PFSK-1 (cell line): ENCODE data around the gene SARDH.

Experiments used
- FOXP2 ChIP-seq: optimal IDR thresholded peaks from 2 replicates; pipeline ENCODE3; 2011; ENCODE audit warnings: borderline replicate concordance, control low read depth, inconsistent platforms; ENCODE audit not compliant: insufficient read depth; ENCODE audit errors: extremely low read length, extremely low read depth
- POLR2AphosphoS5 ChIP-seq: IDR thresholded peaks from 2 replicates; pipeline ENCODE4 v1.6.1; 2012; ENCODE audit warnings: low read depth, mild to moderate bottlenecking, control low read depth, low read length, moderate library complexity
- TAF1 ChIP-seq: IDR thresholded peaks from 2 replicates; pipeline ENCODE4 v1.6.1; 2012; ENCODE audit warnings: low read length, control low read depth, borderline replicate concordance; ENCODE audit not compliant: insufficient read depth
- TF ChIP-seq, protein P1 (sequence below), 2 experiments: IDR thresholded peaks; 2 replicates each; pipeline versions ENCODE4 v1.6.1 to v1.8.0; 2011 to 2012; ENCODE audit warnings: low read depth in 2 of 2, low read length in 2 of 2, control low read depth in 1 of 2, inconsistent platforms in 1 of 2, mild to moderate bottlenecking in 1 of 2, moderate library complexity in 1 of 2; ENCODE audit not compliant: insufficient read depth in 1 of 2

DNA sequence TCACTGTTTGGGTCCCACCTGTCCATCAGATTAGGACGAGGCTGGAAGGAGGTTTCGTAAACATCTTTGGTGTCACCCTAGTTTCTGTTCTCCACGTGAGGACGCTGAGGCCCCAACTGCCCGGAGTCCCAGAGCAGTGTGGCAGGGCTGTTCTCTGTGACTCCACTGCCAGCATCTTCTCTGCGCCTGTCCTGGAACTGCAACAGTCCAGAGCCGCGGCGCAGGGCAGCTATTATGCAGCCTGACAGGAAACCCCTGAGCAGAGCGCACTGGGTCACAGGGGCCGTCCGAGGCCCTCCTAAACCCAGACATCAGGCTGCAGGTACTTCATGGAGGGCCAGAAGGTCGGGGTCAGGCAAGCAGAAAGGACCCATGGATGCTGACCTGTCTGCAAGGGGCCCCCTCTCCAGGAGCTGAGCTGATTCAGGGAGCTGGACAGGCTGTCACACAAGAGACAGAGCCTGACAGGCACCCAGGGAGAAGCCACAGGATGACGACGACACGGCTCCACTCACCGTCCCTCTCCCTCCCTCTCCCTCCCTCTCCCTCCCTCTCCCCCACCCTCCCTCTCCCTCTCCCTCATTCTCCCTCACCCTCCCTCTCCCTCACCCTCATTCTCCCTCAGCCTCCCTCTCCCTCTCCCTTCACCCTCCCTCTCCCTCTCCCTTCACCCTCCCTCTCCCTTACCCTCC, 70.2 kb downstream of the SARDH start:
- no peak for TF ChIP-seq FOXP2
- no peak for TF ChIP-seq POLR2AphosphoS5
- no peak for TF ChIP-seq TAF1
- TF ChIP-seq, protein P1, sequence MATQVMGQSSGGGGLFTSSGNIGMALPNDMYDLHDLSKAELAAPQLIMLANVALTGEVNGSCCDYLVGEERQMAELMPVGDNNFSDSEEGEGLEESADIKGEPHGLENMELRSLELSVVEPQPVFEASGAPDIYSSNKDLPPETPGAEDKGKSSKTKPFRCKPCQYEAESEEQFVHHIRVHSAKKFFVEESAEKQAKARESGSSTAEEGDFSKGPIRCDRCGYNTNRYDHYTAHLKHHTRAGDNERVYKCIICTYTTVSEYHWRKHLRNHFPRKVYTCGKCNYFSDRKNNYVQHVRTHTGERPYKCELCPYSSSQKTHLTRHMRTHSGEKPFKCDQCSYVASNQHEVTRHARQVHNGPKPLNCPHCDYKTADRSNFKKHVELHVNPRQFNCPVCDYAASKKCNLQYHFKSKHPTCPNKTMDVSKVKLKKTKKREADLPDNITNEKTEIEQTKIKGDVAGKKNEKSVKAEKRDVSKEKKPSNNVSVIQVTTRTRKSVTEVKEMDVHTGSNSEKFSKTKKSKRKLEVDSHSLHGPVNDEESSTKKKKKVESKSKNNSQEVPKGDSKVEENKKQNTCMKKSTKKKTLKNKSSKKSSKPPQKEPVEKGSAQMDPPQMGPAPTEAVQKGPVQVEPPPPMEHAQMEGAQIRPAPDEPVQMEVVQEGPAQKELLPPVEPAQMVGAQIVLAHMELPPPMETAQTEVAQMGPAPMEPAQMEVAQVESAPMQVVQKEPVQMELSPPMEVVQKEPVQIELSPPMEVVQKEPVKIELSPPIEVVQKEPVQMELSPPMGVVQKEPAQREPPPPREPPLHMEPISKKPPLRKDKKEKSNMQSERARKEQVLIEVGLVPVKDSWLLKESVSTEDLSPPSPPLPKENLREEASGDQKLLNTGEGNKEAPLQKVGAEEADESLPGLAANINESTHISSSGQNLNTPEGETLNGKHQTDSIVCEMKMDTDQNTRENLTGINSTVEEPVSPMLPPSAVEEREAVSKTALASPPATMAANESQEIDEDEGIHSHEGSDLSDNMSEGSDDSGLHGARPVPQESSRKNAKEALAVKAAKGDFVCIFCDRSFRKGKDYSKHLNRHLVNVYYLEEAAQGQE (IDR thresholded peaks at IDR 0.05; ENCODE audit: insufficient read depth in 1 of 2, low read depth in 2 of 2, low read length in 2 of 2), result no peak
